Neural cell (in vitro differentiated cells): Measurements from ENCODE around the gene PRKRIP1. TPM values are rescaled to one million over a fixed set of nuclear protein-coding genes. Genes with fewer than 3 reads are reported as not detected.
A peak's percentile ranks its signal among the peaks of the same experiment; 100 is the strongest.
"Not testable (repeated sequence)": the region's sequence is repeated elsewhere in the genome, so short reads cannot be mapped to it uniquely, and the experiment has no call there.

Source experiments
- H2AFZ ChIP-seq: fragments of 200-600, 300-800 bp; sonication (generic), shearing (Covaris generic); 2 replicates; pipeline ENCODE4 v1.6.0; 2014; ENCODE audit warnings: low read depth, mild to moderate bottlenecking, antibody characterized with exemption, low read length, moderate library complexity
- H3F3A ChIP-seq: fragments of 200-600 bp; shearing (Covaris generic); 2 replicates; pipeline ENCODE4 v1.6.1; 2016; ENCODE audit warnings: mild to moderate bottlenecking, moderate library complexity, mixed read lengths, antibody characterized with exemption, low read length; ENCODE audit not compliant: insufficient read depth, poor library complexity, severe bottlenecking
- H3K27ac ChIP-seq: fragments of 200-600, 300-800 bp; sonication (generic), shearing (Covaris generic); 2 replicates; pipeline ENCODE4 v1.5.1; 2014; ENCODE audit warnings: mild to moderate bottlenecking, low read length, moderate library complexity
- H3K27me3 ChIP-seq: fragments of 300-800, 200-600 bp; sonication (generic), shearing (Covaris generic); 2 replicates; pipeline ENCODE4 v1.6.0; 2014; ENCODE audit warnings: mild to moderate bottlenecking, low read depth, low read length, moderate library complexity; ENCODE audit not compliant: insufficient read depth
- H3K36me3 ChIP-seq: fragments of 300-800, 200-600 bp; sonication (generic), shearing (Covaris generic); 2 replicates; pipeline ENCODE4 v1.5.1; 2014; ENCODE audit warnings: mild to moderate bottlenecking, antibody characterized with exemption, low read length, moderate library complexity; ENCODE audit not compliant: insufficient read depth
- H3K4me2 ChIP-seq: fragments of 300-800, 200-600 bp; sonication (generic), shearing (Covaris generic); 2 replicates; pipeline ENCODE4 v1.6.0; 2014; ENCODE audit warnings: mild to moderate bottlenecking, low read length
- H3K4me3 ChIP-seq: fragments of 300-800, 200-600 bp; sonication (generic), shearing (Covaris generic); 2 replicates; pipeline ENCODE4 v1.5.1; 2014; ENCODE audit warnings: mild to moderate bottlenecking, low read length, moderate library complexity
- H3K79me2 ChIP-seq: fragments of 200-600 bp; shearing (Covaris generic); replicated peaks from 2 replicates; pipeline ENCODE4 v1.6.0; 2014; ENCODE audit warnings: mild to moderate bottlenecking, low read length, moderate library complexity; ENCODE audit not compliant: insufficient read depth
- H3K9ac ChIP-seq: fragments of 300-800, 200-600 bp; sonication (generic), shearing (Covaris generic); 2 replicates; pipeline ENCODE4 v1.6.1; 2016; ENCODE audit warnings: mild to moderate bottlenecking, low read length, mixed read lengths
- H3K9me2 ChIP-seq: fragments of 200-600 bp; shearing (Covaris generic); 2 replicates; pipeline ENCODE4 v1.6.1; 2016; ENCODE audit warnings: mild to moderate bottlenecking, low read length, mixed read lengths; ENCODE audit not compliant: insufficient read depth
- H3K9me3 ChIP-seq: fragments of 200-600, 300-800 bp; sonication (generic), shearing (Covaris generic); 2 replicates; pipeline ENCODE4 v1.6.1; 2016; ENCODE audit warnings: mild to moderate bottlenecking, mixed run types, low read length, moderate library complexity, mixed read lengths
- H4K20me1 ChIP-seq: fragments of 200-600 bp; shearing (Covaris generic); 2 replicates; pipeline ENCODE4 v1.6.1; 2016; ENCODE audit warnings: mild to moderate bottlenecking, mixed run types; ENCODE audit not compliant: insufficient read depth
- EP300 ChIP-seq: fragments of 450-650 bp; conservative IDR thresholded peaks from 2 replicates; pipeline ENCODE4 v1.6.1; 2014; ENCODE audit warnings: antibody characterized with exemption, mild to moderate bottlenecking, moderate library complexity; ENCODE audit not compliant: poor library complexity, severe bottlenecking
- EZH2 ChIP-seq: fragments of 200-600, 300-800 bp; shearing (Covaris generic), sonication (generic); IDR thresholded peaks from 2 replicates; pipeline ENCODE4 v1.6.1; 2014; ENCODE audit warnings: antibody characterized with exemption, low read length, borderline replicate concordance, mild to moderate bottlenecking; ENCODE audit not compliant: insufficient read depth, poor library complexity, severe bottlenecking
- MXI1 ChIP-seq: fragments of 450-650 bp; conservative IDR thresholded peaks from 2 replicates; pipeline ENCODE4 v1.6.1; 2014; ENCODE audit warnings: antibody characterized with exemption, mild to moderate bottlenecking; ENCODE audit not compliant: poor library complexity, severe bottlenecking
- POLR2AphosphoS5 ChIP-seq: IDR thresholded peaks from 2 replicates; pipeline ENCODE4 v1.6.1; 2012
- RAD21 ChIP-seq: fragments of 450-650 bp; conservative IDR thresholded peaks from 2 replicates; pipeline ENCODE4 v1.6.1; 2014; ENCODE audit warnings: antibody characterized with exemption, mild to moderate bottlenecking, moderate library complexity
- SMC3 ChIP-seq: fragments of 450-650 bp; conservative IDR thresholded peaks from 2 replicates; pipeline ENCODE4 v1.6.1; 2014; ENCODE audit warnings: antibody characterized with exemption, mild to moderate bottlenecking, moderate library complexity; ENCODE audit not compliant: poor library complexity
- TAF1 ChIP-seq: IDR thresholded peaks from 2 replicates; pipeline ENCODE4 v1.6.1; 2012; ENCODE audit warnings: low read depth
- polyA minus RNA-seq: library from RNA; depleted of rRNA, polyadenylated mRNA; stranded (reverse); fragments of >200 nt; gene quantifications from 2 replicates; pipeline ENCODE4 v1.2.3, GENCODE V29; 2014
- polyA plus RNA-seq: library from polyadenylated mRNA; depleted of rRNA; stranded (reverse); fragments of >200 nt; gene quantifications from 2 replicates; pipeline ENCODE4 v1.2.3, GENCODE V29; 2014
- TF ChIP-seq, protein P1 (sequence below): IDR thresholded peaks from 2 replicates; pipeline ENCODE4 v1.6.1; 2012; ENCODE audit warnings: borderline replicate concordance
- TF ChIP-seq, protein P2 (sequence below): fragments of 450-650 bp; IDR thresholded peaks from 2 replicates; pipeline ENCODE4 v1.5.1; 2014; ENCODE audit warnings: antibody characterized with exemption, mild to moderate bottlenecking, moderate library complexity; ENCODE audit not compliant: poor library complexity, severe bottlenecking

Gene PRKRIP1, protein sequence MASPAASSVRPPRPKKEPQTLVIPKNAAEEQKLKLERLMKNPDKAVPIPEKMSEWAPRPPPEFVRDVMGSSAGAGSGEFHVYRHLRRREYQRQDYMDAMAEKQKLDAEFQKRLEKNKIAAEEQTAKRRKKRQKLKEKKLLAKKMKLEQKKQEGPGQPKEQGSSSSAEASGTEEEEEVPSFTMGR
- polyA plus RNA-seq (113 and 114 TPM in 2 replicates), polyA minus RNA-seq (46.5 and 48.5 TPM in 2 replicates)

- H3K27ac ChIP-seq, result peak within 1 kb of the TSS; percentile 99
- H3K79me2 ChIP-seq, result peaks cover 6% of the 10 kb centered on the region
- peak within 1 kb of the TSS; percentile 96 for H2AFZ ChIP-seq
- no peaks in the 10 kb centered on the region for H3K9me3 ChIP-seq
- no peaks in the 10 kb centered on the region for H4K20me1 ChIP-seq
- peak within 1 kb of the TSS; percentile 73 for H3K4me3 ChIP-seq
- H3F3A ChIP-seq, result peaks cover 3% of the 10 kb centered on the region
- TF ChIP-seq EZH2 (no peak), POLR2AphosphoS5 (peak; percentile 94), MXI1 (peak; percentile 79), RAD21 (no peak), SMC3 (no peak), TAF1 (peak; percentile 95), EP300 (peak; percentile 74)
- TF ChIP-seq, protein P1, sequence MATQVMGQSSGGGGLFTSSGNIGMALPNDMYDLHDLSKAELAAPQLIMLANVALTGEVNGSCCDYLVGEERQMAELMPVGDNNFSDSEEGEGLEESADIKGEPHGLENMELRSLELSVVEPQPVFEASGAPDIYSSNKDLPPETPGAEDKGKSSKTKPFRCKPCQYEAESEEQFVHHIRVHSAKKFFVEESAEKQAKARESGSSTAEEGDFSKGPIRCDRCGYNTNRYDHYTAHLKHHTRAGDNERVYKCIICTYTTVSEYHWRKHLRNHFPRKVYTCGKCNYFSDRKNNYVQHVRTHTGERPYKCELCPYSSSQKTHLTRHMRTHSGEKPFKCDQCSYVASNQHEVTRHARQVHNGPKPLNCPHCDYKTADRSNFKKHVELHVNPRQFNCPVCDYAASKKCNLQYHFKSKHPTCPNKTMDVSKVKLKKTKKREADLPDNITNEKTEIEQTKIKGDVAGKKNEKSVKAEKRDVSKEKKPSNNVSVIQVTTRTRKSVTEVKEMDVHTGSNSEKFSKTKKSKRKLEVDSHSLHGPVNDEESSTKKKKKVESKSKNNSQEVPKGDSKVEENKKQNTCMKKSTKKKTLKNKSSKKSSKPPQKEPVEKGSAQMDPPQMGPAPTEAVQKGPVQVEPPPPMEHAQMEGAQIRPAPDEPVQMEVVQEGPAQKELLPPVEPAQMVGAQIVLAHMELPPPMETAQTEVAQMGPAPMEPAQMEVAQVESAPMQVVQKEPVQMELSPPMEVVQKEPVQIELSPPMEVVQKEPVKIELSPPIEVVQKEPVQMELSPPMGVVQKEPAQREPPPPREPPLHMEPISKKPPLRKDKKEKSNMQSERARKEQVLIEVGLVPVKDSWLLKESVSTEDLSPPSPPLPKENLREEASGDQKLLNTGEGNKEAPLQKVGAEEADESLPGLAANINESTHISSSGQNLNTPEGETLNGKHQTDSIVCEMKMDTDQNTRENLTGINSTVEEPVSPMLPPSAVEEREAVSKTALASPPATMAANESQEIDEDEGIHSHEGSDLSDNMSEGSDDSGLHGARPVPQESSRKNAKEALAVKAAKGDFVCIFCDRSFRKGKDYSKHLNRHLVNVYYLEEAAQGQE, result peak; percentile 93
- TF ChIP-seq, protein P2, sequence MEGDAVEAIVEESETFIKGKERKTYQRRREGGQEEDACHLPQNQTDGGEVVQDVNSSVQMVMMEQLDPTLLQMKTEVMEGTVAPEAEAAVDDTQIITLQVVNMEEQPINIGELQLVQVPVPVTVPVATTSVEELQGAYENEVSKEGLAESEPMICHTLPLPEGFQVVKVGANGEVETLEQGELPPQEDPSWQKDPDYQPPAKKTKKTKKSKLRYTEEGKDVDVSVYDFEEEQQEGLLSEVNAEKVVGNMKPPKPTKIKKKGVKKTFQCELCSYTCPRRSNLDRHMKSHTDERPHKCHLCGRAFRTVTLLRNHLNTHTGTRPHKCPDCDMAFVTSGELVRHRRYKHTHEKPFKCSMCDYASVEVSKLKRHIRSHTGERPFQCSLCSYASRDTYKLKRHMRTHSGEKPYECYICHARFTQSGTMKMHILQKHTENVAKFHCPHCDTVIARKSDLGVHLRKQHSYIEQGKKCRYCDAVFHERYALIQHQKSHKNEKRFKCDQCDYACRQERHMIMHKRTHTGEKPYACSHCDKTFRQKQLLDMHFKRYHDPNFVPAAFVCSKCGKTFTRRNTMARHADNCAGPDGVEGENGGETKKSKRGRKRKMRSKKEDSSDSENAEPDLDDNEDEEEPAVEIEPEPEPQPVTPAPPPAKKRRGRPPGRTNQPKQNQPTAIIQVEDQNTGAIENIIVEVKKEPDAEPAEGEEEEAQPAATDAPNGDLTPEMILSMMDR, result no peak
- H3K27me3 ChIP-seq, result no peaks in the 10 kb centered on the region
- no peaks in the 10 kb centered on the region for H3K36me3 ChIP-seq
- peak within 1 kb of the TSS; percentile 97 for H3K9ac ChIP-seq
- peak within 1 kb of the TSS; percentile 85 for H3K4me2 ChIP-seq
- no peaks in the 10 kb centered on the region for H3K9me2 ChIP-seq
Observed at GRCh38 chr7:102395873-102396709, at the start of gene PRKRIP1. Gene PRKRIP1 (plus strand): TSS chr7:102396363. CDS start chr7:102396412, 49 bp downstream.

DNA sequence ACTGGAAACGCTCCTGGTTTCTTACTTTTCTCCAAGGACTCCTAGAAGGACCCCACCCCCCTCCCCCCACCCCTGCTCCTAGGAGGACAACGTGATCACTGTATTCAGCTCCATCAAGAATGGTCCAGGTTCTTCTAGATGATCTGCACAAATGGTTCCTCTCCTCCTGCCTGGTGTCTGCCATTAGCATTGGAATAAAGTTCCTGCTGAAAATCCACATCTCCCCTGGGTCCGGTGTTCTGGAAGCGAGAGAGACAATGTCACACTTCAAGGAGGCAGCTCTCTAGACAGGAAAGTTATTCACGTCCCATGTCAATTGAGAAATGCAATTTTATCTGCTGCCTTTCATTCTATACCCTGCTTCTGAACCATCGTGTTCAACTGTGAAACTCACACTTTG lies 49.2 kb upstream of the PRKRIP1 start:
- H3K27me3 ChIP-seq, H2AFZ ChIP-seq, H3K36me3 ChIP-seq, H3K79me2 ChIP-seq, H3K9ac ChIP-seq, H3K27ac ChIP-seq, H3K4me3 ChIP-seq, H4K20me1 ChIP-seq, H3F3A ChIP-seq, H3K9me3 ChIP-seq, H3K9me2 ChIP-seq, H3K4me2 ChIP-seq: not testable (repeated sequence)

GRCh38 chr7:102356344-102356743 lies 39.8 kb upstream of the PRKRIP1 start, which contains the start of gene SPDYE6:
Gene SPDYE6 (minus strand): TSS chr7:102356444. CDS start chr7:102356023, 421 bp downstream.
- H3K9me2 ChIP-seq, H3K4me3 ChIP-seq, H3K36me3 ChIP-seq, H4K20me1 ChIP-seq, H2AFZ ChIP-seq, H3K9me3 ChIP-seq, H3K9ac ChIP-seq, H3K4me2 ChIP-seq, H3F3A ChIP-seq, H3K79me2 ChIP-seq, H3K27me3 ChIP-seq, H3K27ac ChIP-seq: not testable (repeated sequence)
